ENCODE measurements around the gene DLK1. TPM values are rescaled to one million over a fixed set of nuclear protein-coding genes. Genes with fewer than 3 reads are reported as not detected.

The DLK1 gene
- total RNA-seq, 2 experiments from 2014 or later: not detected

- no peaks in the 10 kb centered on the region for H3K9me3 Mint-ChIP-seq (ENCODE audit: insufficient read depth)
- H3K27me3 Mint-ChIP-seq (ENCODE audit: low read depth): no peaks in the 10 kb centered on the region
- H3K27ac Mint-ChIP-seq: no peak overlapping the region
- DNase-seq: no peak
- ChIA-PET POLR2A (no interaction called here), CTCF (no interaction called here)
- H3K36me3 Mint-ChIP-seq (ENCODE audit: low read depth): no peaks in the 10 kb centered on the region
- H3K4me3 Mint-ChIP-seq: no peak overlapping the region
- ATAC-seq: no peak
- H3K4me1 Mint-ChIP-seq (ENCODE audit: low read depth): no peaks in the 10 kb centered on the region
Observed at GRCh38 chr14:100695423-100695738, 31.3 kb upstream of the DLK1 start.

- H3K27ac Mint-ChIP-seq: no peak overlapping the region
- POLR2A ChIA-PET: no interaction called here
Observed at GRCh38 chr14:100696008-100696407, 30.7 kb upstream of the DLK1 start.

GRCh38 chr14:100696590-100696989 lies 30.1 kb upstream of the DLK1 start:
- no peaks in the 10 kb centered on the region for H3K27me3 Mint-ChIP-seq (ENCODE audit: low read depth)

More at GRCh38 chr14:100696008-100696407, 30.7 kb upstream of the DLK1 start:
- DNase-seq: no peak
- Mint-ChIP-seq H3K9me3 (ENCODE audit: insufficient read depth) (no peaks in the 10 kb centered on the region), H3K4me3 (no peak overlapping the region), H3K27me3 (ENCODE audit: low read depth) (no peaks in the 10 kb centered on the region), H3K4me1 (ENCODE audit: low read depth) (no peaks in the 10 kb centered on the region), H3K36me3 (ENCODE audit: low read depth) (no peaks in the 10 kb centered on the region)
- CTCF ChIA-PET: no interaction called here
- ATAC-seq: no peak

DNA sequence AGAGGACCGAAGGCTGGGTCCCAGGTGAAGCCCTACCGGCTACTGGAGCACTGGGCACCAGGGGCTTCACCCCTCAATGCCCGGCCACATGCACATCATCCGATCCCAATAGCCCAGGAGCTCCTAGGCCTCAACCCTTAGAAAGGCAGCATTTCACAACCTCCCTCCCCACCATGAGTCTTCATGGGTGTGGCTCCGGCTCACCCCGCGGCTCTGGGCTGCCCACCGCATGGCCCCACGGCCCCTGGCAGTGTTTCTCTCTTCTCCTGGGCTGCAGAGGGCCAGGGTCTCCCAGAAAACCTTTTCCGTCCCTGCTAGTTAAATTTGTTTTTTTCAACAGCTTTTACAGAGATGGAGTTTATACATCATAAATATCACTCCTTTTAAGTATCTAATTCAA lies 28.6 kb upstream of the DLK1 start:
- no peaks in the 10 kb centered on the region for H3K36me3 Mint-ChIP-seq (ENCODE audit: low read depth)
- ATAC-seq: no peak
- CTCF ChIA-PET: no interaction called here

More at GRCh38 chr14:100696590-100696989, 30.1 kb upstream of the DLK1 start:
- DNase-seq (no peak), ATAC-seq (no peak)
- Mint-ChIP-seq H3K27ac (no peak overlapping the region), H3K36me3 (ENCODE audit: low read depth) (no peaks in the 10 kb centered on the region), H3K4me1 (ENCODE audit: low read depth) (no peaks in the 10 kb centered on the region), H3K4me3 (no peak overlapping the region), H3K9me3 (ENCODE audit: insufficient read depth) (no peaks in the 10 kb centered on the region)
- CTCF ChIA-PET: no interaction called here
- POLR2A ChIA-PET: no interaction called here

GRCh38 chr14:100698666-100699448 lies 27.8 kb upstream of the DLK1 start:
- no peaks in the 10 kb centered on the region for H3K27me3 Mint-ChIP-seq (ENCODE audit: low read depth)
- ChIA-PET POLR2A (no interaction called here), CTCF (no interaction called here)
- no peak for DNase-seq
- H3K4me1 Mint-ChIP-seq (ENCODE audit: low read depth): no peaks in the 10 kb centered on the region
- no peaks in the 10 kb centered on the region for H3K36me3 Mint-ChIP-seq (ENCODE audit: low read depth)
- H3K27ac Mint-ChIP-seq: no peak overlapping the region
- no peaks in the 10 kb centered on the region for H3K9me3 Mint-ChIP-seq (ENCODE audit: insufficient read depth)
- no peak for ATAC-seq
- H3K4me3 Mint-ChIP-seq: no peak overlapping the region

More for the DNA sequence above, 28.6 kb upstream of the DLK1 start:
- DNase-seq: no peak
- Mint-ChIP-seq H3K27me3 (ENCODE audit: low read depth) (no peaks in the 10 kb centered on the region), H3K4me3 (no peak overlapping the region), H3K27ac (no peak overlapping the region), H3K9me3 (ENCODE audit: insufficient read depth) (no peaks in the 10 kb centered on the region), H3K4me1 (ENCODE audit: low read depth) (no peaks in the 10 kb centered on the region)
- POLR2A ChIA-PET: no interaction called here

- H3K27me3 Mint-ChIP-seq (ENCODE audit: low read depth): no peaks in the 10 kb centered on the region
- H3K4me3 Mint-ChIP-seq: no peak overlapping the region
- no peaks in the 10 kb centered on the region for H3K9me3 Mint-ChIP-seq (ENCODE audit: insufficient read depth)
- CTCF ChIA-PET: no interaction called here
- DNase-seq (no peak), ATAC-seq (no peak)
- POLR2A ChIA-PET: interaction anchor here (0.8 kb wide), 1 partner anchor 11 kb away, joined by 3 read pairs; no protein-coding TSS in a partner anchor
- no peaks in the 10 kb centered on the region for H3K36me3 Mint-ChIP-seq (ENCODE audit: low read depth)
- no peaks in the 10 kb centered on the region for H3K4me1 Mint-ChIP-seq (ENCODE audit: low read depth)
- H3K27ac Mint-ChIP-seq: no peak overlapping the region
Observed at GRCh38 chr14:100701314-100701713, 25.4 kb upstream of the DLK1 start.

DNA sequence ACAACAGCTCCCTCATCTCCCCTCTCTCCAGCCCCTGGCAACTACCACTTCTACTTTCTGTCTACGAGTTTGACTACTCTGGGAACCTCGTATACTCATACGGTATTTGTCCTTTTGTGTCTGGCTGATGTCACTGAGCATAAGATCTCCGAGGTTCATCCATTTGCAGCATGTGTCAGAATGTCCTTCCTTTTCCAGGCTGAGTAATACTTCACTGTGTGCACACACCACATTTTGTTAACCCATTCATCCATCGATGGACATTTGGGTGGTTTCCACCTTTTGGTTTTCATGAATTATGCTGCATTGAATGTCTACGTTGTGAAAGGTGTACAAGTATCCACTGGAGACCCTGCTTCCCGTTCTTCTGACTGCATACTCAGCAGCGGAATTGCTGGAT lies 24.1 kb upstream of the DLK1 start:
- POLR2A ChIA-PET: no interaction called here
- no peak overlapping the region for H3K27ac Mint-ChIP-seq
- H3K27me3 Mint-ChIP-seq (ENCODE audit: low read depth): no peaks in the 10 kb centered on the region
- H3K4me3 Mint-ChIP-seq: no peak overlapping the region
- H3K36me3 Mint-ChIP-seq (ENCODE audit: low read depth): no peaks in the 10 kb centered on the region
- DNase-seq (no peak), ATAC-seq (no peak)
- no peaks in the 10 kb centered on the region for H3K9me3 Mint-ChIP-seq (ENCODE audit: insufficient read depth)
- no peaks in the 10 kb centered on the region for H3K4me1 Mint-ChIP-seq (ENCODE audit: low read depth)
- CTCF ChIA-PET: no interaction called here

- no peaks in the 10 kb centered on the region for H3K36me3 Mint-ChIP-seq (ENCODE audit: low read depth)
- H3K27me3 Mint-ChIP-seq (ENCODE audit: low read depth): no peaks in the 10 kb centered on the region
- ATAC-seq (no peak), DNase-seq (no peak)
- H3K4me3 Mint-ChIP-seq: no peak overlapping the region
- POLR2A ChIA-PET: no interaction called here
- H3K9me3 Mint-ChIP-seq (ENCODE audit: insufficient read depth): no peaks in the 10 kb centered on the region
- no peak overlapping the region for H3K27ac Mint-ChIP-seq
- CTCF ChIA-PET: no interaction called here
- H3K4me1 Mint-ChIP-seq (ENCODE audit: low read depth): no peaks in the 10 kb centered on the region
Observed at GRCh38 chr14:100703386-100704220, 23.1 kb upstream of the DLK1 start.

GRCh38 chr14:100706200-100706599 lies 20.5 kb upstream of the DLK1 start:
- Mint-ChIP-seq H3K9me3 (ENCODE audit: insufficient read depth) (no peaks in the 10 kb centered on the region), H3K36me3 (ENCODE audit: low read depth) (no peaks in the 10 kb centered on the region), H3K27me3 (ENCODE audit: low read depth) (peaks cover 3% of the 10 kb centered on the region), H3K27ac (no peak overlapping the region), H3K4me3 (no peak overlapping the region), H3K4me1 (ENCODE audit: low read depth) (no peaks in the 10 kb centered on the region)
- CTCF ChIA-PET: no interaction called here
- DNase-seq (no peak), ATAC-seq (no peak)
- POLR2A ChIA-PET: no interaction called here

DNA sequence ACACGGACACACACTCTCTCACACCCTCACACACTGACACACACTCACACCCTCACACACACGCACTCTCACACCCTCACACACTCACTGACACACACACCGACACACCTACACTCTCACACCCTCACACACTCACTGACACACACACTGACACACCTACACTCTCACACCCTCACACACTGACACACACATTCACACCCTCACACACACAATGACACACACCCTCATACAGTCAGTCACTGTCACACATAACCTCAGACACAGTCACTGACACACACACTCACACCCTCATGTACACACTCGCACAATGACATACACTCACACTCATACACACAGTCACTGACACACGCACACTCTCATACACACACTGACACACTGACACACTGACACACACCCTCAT lies 19.8 kb upstream of the DLK1 start:
- ChIA-PET POLR2A (no interaction called here), CTCF (no interaction called here)
- DNase-seq: no peak
- no peak overlapping the region for H3K4me3 Mint-ChIP-seq
- peaks cover 3% of the 10 kb centered on the region for H3K27me3 Mint-ChIP-seq (ENCODE audit: low read depth)
- H3K36me3 Mint-ChIP-seq (ENCODE audit: low read depth): no peaks in the 10 kb centered on the region
- H3K27ac Mint-ChIP-seq: no peak overlapping the region
- no peaks in the 10 kb centered on the region for H3K9me3 Mint-ChIP-seq (ENCODE audit: insufficient read depth)
- no peak for ATAC-seq
- no peaks in the 10 kb centered on the region for H3K4me1 Mint-ChIP-seq (ENCODE audit: low read depth)

DNA sequence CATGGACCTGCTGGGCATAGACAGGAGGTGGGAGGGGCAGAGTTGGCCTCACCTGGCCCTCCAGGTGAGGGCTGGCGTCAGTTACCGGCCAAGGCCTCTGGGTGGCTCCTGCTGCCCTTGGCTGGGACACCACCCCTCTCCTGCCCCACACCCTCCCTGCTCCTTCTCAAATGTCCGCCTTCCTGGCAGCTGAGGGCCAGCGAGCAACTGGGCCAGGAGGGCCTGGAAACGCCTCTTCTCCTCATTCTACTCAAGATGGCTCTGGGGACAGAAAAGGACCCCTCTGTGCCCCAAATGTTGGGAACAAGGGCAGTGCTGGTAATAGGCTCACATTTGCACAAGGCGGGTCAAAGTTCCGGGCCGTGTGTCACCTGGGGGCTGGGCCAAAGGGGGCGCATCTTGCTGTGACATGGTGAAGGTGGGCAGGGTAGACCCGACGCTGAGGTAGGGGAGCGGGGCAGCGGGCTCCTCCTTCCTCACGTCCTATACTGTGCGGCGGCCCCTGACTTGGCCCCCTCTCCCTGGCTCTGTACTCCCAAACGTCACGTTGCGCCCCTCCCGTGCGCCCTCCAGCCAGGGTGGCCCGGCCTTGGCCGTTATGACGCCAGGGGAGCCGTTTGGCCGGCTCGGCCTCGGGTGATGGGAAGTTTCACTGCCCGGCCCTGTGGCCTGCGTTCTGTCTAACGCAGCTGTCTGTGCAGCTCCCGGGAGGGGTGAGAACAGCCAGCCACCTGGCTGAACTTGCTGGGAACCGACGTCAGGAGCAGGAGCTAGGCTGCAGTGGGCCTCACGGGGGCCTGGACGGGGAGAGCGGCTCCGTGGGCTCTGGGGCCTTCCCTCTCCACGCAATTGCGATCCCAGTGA lies 18.0 kb upstream of the DLK1 start:
- no peak for DNase-seq
- H3K27ac Mint-ChIP-seq: no peak overlapping the region
- no peaks in the 10 kb centered on the region for H3K4me1 Mint-ChIP-seq (ENCODE audit: low read depth)
- no peaks in the 10 kb centered on the region for H3K9me3 Mint-ChIP-seq (ENCODE audit: insufficient read depth)
- POLR2A ChIA-PET: no interaction called here
- no peak overlapping the region for H3K4me3 Mint-ChIP-seq
- no peak for ATAC-seq
- no peaks in the 10 kb centered on the region for H3K36me3 Mint-ChIP-seq (ENCODE audit: low read depth)
- CTCF ChIA-PET: no interaction called here
- peaks cover 3% of the 10 kb centered on the region for H3K27me3 Mint-ChIP-seq (ENCODE audit: low read depth)
